ENCODE measurements around the gene PLA2G2D.

Gene PLA2G2D, protein sequence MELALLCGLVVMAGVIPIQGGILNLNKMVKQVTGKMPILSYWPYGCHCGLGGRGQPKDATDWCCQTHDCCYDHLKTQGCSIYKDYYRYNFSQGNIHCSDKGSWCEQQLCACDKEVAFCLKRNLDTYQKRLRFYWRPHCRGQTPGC

DNA sequence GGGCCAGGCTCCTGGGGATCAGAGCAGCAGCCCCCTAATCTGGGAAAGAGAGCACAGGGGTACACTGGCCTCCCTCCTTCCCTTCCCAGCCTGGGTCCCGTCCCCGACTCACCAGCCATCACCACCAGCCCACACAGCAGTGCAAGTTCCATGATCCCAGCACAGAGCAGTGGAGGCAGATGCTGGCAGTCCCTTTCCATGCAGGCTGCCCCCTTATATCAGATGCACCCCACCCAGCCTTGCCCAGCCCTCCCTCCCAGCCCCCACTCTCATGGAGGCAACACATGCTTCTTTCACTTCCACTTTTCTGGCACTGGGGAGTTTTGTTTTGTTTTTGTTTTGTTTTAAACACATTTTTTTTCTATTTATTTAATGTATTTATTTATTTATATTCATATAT lies at the start of gene PLA2G2D:
TSS of gene PLA2G2D (minus strand) at position 190 of the 400 bp plus-strand sequence. CDS start at position 152, 38 bp downstream.
- no peak for DNase-seq

DNA sequence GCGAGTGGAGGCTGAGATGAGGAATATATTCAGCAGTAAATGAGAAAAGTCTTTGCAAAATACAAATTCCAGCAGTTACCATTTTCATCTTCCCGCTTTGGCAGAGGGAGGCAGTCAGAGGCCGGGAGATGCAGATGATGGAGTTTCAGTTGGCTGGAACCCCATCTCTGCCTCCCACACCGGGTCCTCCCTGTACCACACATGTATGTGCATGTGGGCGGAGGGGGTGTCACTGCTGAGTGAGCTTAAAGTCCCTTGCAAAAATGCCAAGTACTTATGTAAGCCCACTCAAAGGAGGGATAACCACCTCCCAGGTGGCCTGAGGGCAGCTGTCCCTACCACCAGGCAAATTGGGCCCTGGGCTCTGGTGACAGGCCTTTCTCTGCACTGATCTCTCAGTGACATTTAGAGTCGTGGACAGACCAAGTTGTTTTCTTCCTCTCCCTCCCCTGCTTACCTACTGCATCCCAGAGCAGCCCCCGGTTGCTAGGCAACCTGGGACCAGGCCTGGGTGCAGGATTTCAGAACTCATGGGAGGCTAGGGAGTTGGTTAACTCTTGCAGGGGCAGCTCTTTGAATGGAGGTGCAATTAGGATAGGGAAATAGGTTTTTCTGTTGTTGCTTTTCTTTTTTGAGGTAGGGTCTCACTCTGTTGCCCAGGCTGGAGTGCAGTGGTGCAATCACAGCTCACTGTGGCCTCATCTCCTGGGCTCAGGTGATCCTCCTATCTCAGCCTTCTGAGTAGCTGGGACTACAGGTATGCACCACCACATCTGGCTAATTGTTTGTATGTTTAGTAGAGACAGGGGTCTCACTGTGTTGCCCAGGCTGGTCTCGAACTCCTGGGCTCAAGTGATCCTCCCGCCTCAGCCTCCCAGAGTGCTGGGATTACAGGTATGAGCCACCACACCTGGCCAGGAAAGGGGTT lies 49.5 kb upstream of the PLA2G2D start:
- no peak for DNase-seq

DNA sequence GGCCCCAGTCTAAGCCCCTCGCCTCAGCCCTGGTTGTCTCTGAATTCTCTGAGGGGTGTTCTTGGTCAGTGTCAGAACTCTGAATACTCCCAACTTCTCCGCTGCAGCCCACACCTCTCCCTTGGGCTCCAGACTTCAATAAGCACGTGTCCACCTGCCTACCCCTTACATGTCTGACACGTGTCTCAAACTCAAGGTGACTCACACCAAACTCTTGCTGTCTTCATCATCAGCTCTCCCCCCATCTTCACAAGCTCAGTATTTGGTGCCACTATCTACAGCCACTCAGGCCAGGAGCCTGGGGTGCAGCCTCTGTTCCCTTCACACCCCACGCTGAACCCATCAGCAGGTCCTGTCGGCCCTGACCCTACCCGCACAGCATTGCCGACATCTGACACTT lies 47.8 kb upstream of the PLA2G2D start:
- DNase-seq = no peak

DNA sequence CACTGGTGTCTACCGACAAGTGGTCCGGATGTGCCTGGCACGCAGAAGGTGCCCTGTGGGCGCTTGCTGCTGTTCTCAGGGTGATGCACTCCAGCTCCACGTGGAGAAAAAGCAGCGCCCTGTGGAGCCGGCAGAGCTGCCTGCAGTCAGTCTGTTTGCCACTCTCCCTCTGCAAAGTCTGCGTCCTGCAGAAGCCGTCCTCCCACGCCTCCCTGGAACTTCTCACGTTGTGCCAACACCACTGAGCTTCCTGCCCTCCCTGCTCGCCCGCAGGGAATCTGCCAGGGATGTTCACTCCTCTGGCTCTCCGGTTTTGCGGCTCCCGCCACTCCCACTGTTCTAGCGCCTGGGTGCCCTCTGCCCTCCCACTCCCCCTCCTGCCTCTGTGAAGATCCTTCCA lies 46.7 kb upstream of the PLA2G2D start:
- no peak for DNase-seq

DNA sequence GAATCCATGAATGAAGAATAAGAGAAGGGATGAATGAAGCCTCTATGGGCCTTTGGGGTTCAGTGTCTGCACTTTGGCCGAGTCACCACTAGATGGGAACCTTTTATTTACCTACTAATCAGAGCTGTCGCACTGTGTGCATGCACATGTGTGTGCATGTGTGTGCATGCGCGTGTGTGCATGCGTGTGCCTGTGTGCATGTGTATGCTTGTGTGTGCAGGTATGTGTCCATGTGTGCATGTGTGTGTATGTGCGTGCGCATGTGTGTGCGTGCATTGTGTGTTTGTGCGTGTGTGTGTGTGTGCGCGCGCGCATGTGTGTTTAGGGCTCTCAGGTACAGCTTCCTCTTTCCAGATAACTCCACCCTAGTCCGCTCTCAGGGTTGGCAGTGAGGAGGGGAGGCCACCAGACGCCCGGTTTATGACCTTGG lies 46.2 kb upstream of the PLA2G2D start:
- DNase-seq = no peak

DNA sequence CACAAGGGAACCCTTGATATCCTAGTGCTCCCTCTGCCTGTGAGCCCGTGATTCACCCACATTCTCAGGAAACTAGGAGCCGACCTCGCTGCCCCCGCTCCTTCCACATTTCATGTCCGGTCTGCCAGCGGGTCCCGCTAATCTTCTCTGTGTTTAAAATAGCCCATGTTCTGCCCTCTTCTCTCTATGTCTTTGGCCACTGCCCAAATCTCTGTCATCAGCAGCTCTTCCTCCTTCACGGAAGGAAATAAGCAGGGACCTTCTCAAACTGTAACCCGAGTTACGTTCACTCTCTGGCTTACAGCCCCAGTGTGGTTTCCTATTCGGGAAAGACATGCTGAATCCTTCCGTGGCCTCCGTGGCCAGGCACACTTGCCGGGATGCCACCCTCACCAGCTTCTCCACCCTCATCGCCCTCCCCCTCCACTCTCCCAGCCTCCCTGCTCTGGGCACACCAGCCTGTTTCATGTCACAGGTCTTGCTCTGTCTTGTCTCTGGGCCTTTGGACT lies 45.4 kb upstream of the PLA2G2D start:
- no peak for DNase-seq

DNA sequence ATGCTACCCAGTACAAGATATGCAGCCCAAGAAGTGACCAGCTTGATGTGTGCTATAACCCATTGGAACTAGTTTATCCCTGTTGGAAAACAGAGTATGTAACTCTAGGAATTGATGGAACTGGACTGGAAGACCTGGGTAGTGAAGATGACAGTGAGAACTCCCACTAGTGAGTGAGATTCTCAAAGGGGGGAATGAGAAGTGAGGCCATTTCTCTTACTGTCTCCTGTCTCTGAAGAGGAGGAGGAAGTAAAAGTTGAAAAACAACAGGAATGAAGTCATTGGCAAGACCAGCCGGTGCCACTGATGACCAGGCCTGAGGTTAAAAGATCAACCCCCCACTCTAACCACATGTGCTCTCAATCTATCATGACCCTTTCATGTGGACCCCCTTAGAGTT lies 40.7 kb upstream of the PLA2G2D start:
- no peak for DNase-seq

DNA sequence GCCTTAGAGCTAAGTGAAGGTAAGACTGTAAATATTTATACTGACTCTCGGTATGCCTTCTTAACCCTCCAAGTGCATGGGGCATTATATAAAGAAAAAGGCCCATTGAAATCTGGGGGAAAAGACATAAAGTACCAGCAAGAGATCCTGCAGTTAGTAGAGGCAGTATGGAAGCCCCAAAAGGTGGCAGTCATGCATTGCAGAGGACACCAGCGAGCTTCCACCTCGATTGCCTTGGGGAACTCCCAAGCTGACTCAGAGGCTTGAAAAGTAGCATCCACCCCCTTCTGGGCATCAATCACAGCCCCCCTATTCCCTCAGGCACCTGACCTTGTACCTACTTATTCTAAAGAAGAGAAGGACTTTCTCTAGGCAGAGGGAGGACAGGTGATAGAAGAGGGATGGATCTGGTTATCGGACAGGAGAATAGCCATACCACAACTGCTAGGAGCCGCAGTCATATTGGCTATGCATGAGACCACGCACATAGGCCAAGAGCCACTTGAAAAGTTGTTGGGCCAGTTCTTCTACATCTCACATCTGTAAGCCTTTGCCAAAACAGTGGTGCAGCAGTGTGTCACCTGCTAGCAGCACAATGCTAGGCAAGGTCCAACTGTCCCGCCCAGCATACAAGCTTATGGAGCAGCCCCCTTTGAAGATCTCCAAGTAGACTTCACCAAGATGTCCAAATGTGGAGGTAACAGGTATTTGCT lies 39.2 kb upstream of the PLA2G2D start:
- DNase-seq = no peak

DNA sequence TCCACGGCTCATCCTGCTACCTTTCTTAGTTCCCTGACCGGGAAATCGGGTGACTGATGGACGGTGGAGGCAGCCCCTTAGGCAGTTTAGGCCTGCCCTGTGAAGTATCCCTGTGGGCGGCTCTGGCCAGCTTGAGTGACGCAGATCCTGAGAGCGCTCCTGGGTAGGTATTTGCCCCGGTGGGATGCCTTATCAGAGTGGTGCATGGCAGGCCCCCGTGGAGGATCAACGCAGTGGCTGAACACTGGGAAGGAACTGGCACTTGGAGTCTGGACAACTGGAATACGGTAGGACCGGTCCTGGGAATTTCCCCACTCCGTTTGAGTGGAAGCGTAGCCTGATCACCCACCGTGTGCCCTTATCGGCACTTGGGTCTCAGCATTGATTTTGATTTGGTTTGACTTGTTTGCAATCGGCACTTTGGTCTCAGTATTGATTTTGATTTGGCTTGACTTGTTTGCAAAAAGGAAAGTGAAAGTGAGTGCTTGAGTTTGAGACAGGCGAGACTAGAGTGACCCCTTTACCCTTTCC lies 35.0 kb upstream of the PLA2G2D start:
- no peak for DNase-seq

DNA sequence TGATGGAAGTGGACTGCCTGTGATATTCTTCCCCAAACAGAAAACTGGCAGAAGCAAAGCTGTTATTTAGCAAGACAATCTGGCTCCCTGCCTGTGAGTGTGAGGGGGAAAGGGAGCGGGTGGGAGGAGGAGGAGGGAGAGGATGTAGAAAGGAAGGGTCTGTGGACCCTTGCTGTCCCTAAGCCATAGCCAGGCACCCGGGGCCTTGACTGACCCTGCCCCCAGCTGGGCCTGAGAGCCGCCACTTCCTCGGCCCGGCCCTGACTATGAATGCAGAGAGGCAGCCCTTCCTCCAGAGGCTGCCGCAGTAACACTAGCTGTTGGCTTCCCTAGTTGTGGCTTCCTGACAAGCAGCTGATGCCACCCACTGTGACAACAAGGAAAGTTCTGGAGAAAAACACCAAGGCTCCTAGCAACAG lies 33.7 kb upstream of the PLA2G2D start:
- no peak for DNase-seq

DNA sequence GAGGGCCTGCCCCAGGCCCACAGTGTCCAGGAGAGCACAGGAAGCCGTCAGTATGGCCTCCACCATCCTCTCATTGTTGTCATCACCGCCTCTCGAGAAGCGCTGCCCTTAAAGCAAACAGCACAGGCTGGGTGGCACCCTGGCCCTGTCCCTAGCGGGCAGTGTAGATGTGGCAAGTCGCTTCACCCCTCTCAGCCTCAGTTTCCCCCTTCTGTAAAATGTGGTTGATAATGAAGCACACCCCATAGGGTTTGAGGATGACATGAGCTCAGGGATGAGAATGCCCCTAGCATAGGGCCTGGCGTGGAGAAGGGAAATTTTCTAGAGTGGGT lies 33.2 kb upstream of the PLA2G2D start:
- no peak for DNase-seq

DNA sequence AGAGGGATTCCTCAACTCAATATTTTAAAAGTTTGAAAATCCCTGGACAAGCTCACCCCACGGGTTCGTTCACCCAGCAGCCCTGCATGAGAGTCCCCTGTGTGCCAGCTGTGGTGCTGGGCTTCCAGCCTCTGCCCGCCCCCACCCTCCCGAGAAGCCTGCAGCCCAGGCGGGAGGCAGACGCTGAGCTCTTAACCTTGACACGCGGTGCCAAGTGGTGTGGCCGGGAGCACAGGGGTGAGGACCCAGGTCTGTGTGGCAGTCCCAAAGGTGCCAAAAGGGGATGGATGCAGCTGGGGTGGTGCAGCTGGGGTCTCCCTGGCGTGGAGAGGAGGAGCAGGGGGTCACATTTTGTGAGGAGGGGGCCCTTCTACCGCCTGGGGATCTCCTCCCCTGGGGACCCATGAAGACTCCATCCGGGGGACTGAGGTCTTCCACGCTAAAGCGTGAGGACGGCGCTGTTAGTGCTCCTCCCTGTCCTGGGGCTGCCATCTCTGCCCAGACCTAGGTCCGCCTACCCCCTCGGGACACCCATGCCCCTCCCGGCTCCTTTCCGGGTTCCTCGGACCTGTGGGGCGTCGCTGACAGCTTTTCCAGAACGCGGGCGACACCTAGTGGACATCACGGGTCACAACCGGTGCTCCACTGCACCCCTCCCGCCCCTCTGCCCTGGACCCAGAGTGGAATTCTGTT lies 32.7 kb upstream of the PLA2G2D start:
- peak; percentile 65 for DNase-seq

DNA sequence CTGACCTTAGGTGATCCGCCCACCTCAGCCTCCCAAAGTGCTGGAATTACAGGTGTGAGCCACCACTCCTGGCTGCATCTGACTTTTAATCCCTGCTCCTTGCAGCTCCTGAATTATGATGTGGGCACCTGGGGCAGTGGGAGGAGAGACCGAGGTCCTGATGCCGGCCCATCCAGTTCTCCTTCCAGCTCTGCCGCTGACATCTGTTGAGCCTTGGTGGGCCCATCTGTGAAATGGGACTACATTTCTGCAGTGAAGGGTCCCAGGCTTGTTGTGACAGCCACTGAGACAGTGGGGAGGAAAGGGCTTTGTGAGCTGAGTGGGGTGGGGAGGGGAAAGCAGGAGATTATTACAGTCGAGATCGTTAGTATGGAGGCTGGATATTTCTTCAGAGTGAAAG lies 31.6 kb upstream of the PLA2G2D start:
- no peak for DNase-seq

DNA sequence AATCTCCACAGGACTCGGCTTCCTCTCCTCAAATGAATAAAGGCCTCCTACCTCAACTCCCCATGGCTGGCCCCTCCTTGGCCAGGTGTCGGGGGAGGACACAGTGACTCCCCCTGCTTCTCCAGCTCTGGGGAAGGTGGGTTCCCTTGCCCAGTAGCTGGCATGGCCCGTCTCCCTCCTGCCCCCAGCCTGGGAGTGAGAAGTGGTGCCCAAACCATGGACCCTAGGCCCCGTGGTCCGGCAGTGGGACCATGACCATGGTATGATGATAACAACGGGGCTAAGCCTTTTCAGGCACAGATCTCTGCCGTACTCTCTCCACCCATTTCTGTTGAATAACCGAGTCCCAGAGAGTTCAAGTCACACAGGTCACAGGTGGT lies 31.0 kb upstream of the PLA2G2D start:
- no peak for DNase-seq

DNA sequence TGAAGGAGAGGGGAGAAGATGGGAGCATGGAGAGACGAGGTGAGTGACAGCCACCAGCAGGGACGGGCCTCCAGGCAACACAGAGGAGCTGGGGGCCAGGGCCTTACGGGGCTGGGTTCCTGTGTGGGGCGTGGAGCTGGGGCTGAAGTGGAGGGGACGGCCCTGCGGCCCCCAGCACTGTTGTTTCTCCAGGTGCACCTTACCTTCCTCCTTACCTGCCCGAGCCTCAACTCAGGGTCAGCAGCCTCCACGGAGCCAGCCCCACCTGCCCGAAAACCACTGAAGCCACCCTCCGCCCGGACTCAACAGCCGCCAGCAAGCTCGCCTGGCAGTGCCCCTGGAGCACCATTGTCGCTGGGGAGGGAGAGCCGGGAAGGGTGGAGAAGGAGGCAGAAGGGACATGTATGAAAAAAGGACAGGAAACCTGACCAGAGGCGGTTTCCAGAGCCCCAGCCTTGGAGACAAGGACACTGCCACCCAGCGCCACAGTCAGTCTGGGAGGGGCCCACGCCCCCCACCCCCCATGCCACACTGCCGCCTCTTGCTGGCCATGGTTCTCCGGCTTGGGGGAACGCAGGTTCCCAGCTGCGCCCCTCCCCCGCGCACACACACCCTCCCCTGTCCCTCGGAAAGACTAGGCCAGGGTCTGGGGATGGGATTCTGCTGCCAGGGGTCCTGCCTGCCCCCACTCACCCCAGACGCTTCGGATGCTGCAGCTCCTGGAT lies 30.4 kb upstream of the PLA2G2D start:
- DNase-seq = no peak

DNA sequence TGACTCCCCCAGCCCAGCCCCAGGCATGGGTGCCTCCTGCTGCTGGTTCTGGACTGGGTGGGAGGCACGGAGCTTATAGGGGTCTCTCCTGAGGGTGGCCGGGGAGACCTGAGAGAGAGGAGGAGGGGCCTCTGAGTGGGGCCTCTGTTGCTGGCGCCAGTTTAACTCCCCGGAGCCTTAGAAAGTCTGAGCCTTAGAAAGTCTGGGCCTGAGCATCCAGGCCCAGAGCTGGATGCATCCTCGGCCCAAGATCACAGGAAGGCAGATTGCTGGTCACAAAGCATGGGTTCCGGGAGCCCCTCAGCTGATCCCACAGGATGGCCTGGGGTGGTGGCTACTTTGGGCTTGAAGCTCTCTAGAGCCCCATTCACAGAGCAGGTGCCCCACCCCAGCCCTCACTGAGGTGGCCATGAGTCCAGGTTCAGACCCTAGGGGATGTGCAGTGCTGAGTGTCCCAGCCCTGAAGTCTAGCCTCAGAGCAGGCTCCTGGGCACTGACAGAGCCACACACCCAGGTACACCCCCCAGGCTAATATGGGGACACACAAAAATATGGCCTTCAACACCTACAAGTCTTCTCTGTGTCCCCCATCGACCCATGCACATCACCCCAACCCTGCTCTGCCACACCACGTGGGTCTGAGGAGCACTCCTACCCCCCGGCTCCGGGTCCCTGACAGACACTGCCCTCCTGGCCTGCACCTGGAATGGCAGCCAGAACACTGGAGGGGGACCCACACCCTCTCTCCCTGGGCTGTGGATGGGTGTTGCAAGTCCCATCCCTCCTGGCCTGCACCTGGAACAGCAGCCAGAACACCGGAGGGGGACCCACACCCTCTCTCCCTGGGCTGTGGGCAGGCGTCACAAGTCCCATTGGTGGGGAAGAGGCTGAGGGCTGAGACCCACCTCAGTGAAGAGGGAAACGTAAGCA lies 29.5 kb upstream of the PLA2G2D start:
- DNase-seq = no peak

DNA sequence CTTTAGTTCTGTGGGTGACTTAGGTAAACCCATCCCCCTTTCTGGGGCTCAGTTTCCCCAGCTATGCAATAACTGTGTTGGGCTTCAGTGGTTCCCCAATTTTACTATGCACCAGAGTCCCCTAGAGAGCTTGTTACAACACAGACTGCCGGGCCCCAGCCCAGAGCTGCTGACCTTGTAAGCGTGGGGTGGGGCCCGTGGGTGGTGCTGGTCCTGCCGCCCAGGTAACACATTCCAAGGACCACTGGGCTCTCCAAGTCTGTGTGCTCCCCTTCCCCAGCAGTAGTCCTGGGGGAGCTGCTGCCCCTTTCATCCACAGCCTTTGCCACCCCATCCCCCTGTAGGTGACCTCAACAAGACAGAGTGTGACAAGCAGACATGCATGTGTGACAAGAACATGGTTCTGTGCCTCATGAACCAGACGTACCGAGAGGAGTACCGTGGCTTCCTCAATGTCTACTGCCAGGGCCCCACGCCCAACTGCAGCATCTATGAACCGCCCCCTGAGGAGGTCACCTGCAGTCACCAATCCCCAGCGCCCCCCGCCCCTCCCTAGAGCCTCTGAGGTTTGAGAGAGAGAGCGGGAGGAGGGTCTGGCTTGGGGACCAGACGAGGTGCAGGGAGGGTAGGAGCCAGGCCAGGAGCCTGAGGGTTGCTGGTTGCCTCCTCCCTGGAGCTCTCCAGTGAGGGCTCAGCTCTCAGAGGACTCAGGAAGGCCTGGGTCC lies 28.7 kb upstream of the PLA2G2D start:
- DNase-seq = no peak

DNA sequence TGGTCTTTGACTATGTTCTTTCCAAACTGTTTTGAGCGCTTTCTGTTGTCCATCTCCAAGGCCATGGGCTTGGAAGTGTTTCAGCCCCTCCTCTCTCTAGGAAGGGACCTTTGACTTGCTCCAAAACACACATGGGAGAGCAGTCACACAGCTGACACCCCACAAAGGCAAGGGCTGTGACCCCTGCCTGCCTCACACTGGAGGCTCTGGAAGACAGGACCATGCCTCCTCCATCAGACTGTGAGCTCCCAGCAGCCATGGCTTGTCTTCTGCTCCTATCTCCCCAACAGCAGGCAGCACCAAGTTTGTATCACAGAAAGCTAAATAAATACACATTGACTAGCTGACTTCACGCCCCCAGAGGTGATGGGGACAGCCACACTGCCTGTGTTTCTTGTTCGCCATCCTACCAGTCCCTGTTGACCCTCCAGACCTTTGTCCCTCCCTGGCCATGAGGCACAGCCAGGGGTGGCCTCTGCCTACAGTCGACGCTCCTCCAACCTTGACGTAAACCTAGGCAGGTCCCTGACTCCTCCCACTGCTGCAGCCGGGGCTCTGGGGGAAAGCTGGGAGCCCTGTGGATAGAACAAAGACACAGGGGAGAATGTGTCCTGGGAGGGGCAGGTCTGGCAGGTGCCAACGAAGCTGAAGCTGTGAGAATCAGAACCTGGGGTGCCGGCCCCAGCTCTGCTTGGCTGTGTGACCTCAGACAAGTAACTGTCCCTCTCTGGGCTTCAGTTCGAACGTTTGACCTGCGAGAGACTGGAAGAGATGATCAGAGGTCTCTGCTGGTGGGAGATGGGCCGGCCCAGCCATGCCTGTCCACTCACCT lies 24.6 kb upstream of the PLA2G2D start:
- no peak for DNase-seq

DNA sequence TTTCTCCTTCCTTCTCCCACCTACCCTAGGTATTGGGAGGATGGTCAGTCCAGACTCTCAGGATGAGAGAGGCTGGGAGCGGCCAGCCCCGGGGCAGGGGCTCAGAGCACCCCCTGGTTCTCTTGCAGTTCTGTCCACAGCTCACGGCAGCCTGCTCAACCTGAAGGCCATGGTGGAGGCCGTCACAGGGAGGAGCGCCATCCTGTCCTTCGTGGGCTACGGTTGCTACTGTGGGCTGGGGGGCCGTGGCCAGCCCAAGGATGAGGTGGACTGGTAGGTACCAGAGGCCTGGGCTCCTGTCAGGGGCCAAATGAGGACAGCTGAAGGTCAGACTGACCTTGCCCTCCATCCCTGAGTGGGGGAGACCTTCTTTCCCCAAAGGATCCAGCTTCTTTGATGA lies 24.0 kb upstream of the PLA2G2D start:
- no peak for DNase-seq

All from NCI-H1105 treated with DMSO at 0.1 percent for 48 hours (cell line).